Parathyroid adenoma (tissue), 2 donors: ENCODE data around the gene BSDC1.

Experiments used
- H2AFZ ChIP-seq: fragments of 300-600 bp; sonication (generic); one replicate; pipeline ENCODE4 v1.7.0; 2017; ENCODE audit warnings: antibody characterized with exemption, mild to moderate bottlenecking
- H3K27ac ChIP-seq: fragments of 300-600 bp; sonication (generic); one replicate; pipeline ENCODE4 v1.7.0; 2017
- H3K27me3 ChIP-seq: fragments of 300-600 bp; sonication (generic); one replicate; pipeline ENCODE4 v1.7.0; 2017; ENCODE audit warnings: low read length; ENCODE audit not compliant: control insufficient read depth, insufficient read depth
- H3K36me3 ChIP-seq: fragments of 300-600 bp; sonication (generic); one replicate; pipeline ENCODE4 v1.7.0; 2017; ENCODE audit warnings: low read length; ENCODE audit not compliant: control insufficient read depth, insufficient read depth
- H3K4me1 ChIP-seq: fragments of 300-600 bp; sonication (generic); one replicate; pipeline ENCODE4 v1.7.0; 2017; ENCODE audit warnings: control low read depth
- H3K4me2 ChIP-seq: fragments of 300-600 bp; sonication (generic); one replicate; pipeline ENCODE4 v1.7.0; 2017; ENCODE audit warnings: low read length
- H3K4me3 ChIP-seq: fragments of 300-600 bp; sonication (generic); one replicate; pipeline ENCODE4 v1.7.0; 2017; ENCODE audit warnings: low read depth, low read length
- H3K79me2 ChIP-seq: fragments of 300-600 bp; sonication (generic); one replicate; pipeline ENCODE4 v1.7.0; 2017; ENCODE audit warnings: control low read depth
- H3K9ac ChIP-seq: fragments of 300-600 bp; sonication (generic); one replicate; pipeline ENCODE4 v1.7.0; 2017; ENCODE audit warnings: mild to moderate bottlenecking
- H3K9me3 ChIP-seq: fragments of 300-600 bp; sonication (generic); one replicate; pipeline ENCODE4 v1.7.0; 2017; ENCODE audit warnings: low read length; ENCODE audit not compliant: control insufficient read depth
- CTCF ChIP-seq: fragments of 300-600 bp; sonication (generic); IDR thresholded peaks from one replicate; pipeline ENCODE4 v1.7.0; 2017; ENCODE audit warnings: antibody characterized with exemption, mild to moderate bottlenecking
- donor health status: primary hyperparathyroidism.

The BSDC1 gene

GRCh38 chr1:32377541-32378220 lies 16.6 kb downstream of the BSDC1 start:
- Histone ChIP-seq H2AFZ (no peak overlapping the region), H3K4me2 (no peak overlapping the region), H3K36me3 (no peaks in the 10 kb centered on the region), H3K79me2 (no peaks in the 10 kb centered on the region), H3K4me3 (no peak overlapping the region), H3K27me3 (no peaks in the 10 kb centered on the region), H3K9me3 (no peaks in the 10 kb centered on the region), H3K9ac (no peak overlapping the region), H3K4me1 (no peaks in the 10 kb centered on the region), H3K27ac (no peak overlapping the region)
- TF ChIP-seq CTCF, result no peak

- no peak overlapping the region for H3K27ac ChIP-seq
- H3K4me2 ChIP-seq, result no peak overlapping the region
- H2AFZ ChIP-seq, result no peak overlapping the region
- no peaks in the 10 kb centered on the region for H3K27me3 ChIP-seq
- H3K4me1 ChIP-seq, result no peaks in the 10 kb centered on the region
- no peaks in the 10 kb centered on the region for H3K36me3 ChIP-seq
- H3K79me2 ChIP-seq, result no peaks in the 10 kb centered on the region
- no peak overlapping the region for H3K4me3 ChIP-seq
- no peak overlapping the region for H3K9ac ChIP-seq
- H3K9me3 ChIP-seq, result no peaks in the 10 kb centered on the region
- no peak for TF ChIP-seq CTCF
These were observed 18.0 kb downstream of the BSDC1 start for GRCh38 chr1:32376199-32376598.

GRCh38 chr1:32373996-32374592 lies 20.1 kb downstream of the BSDC1 start:
- no peak overlapping the region for H3K9ac ChIP-seq

GRCh38 chr1:32372149-32372756 lies 22.0 kb downstream of the BSDC1 start:
- H3K27ac ChIP-seq, result no peak overlapping the region
- H3K4me1 ChIP-seq, result no peaks in the 10 kb centered on the region
- TF ChIP-seq CTCF, result no peak
- H3K27me3 ChIP-seq, result no peaks in the 10 kb centered on the region
- no peak overlapping the region for H3K4me2 ChIP-seq
- H3K9ac ChIP-seq, result no peak overlapping the region
- H3K9me3 ChIP-seq, result no peaks in the 10 kb centered on the region
- no peaks in the 10 kb centered on the region for H3K79me2 ChIP-seq
- H3K36me3 ChIP-seq, result no peaks in the 10 kb centered on the region
- H3K4me3 ChIP-seq, result no peak overlapping the region
- H2AFZ ChIP-seq, result no peak overlapping the region

More at GRCh38 chr1:32373996-32374592, 20.1 kb downstream of the BSDC1 start:
- H3K9me3 ChIP-seq, result no peaks in the 10 kb centered on the region
- no peak overlapping the region for H3K4me3 ChIP-seq
- H3K27me3 ChIP-seq, result no peaks in the 10 kb centered on the region
- no peak overlapping the region for H3K4me2 ChIP-seq
- no peak overlapping the region for H2AFZ ChIP-seq
- no peak for TF ChIP-seq CTCF
- no peak overlapping the region for H3K27ac ChIP-seq
- no peaks in the 10 kb centered on the region for H3K36me3 ChIP-seq
- H3K79me2 ChIP-seq, result no peaks in the 10 kb centered on the region
- no peaks in the 10 kb centered on the region for H3K4me1 ChIP-seq
